ENCODE results near the gene SHISA8. TPM values are rescaled to one million over a fixed set of nuclear protein-coding genes. Genes with fewer than 3 reads are reported as not detected.

Gene SHISA8
- total RNA-seq, 4 donors from 2014 or later, result not detected

GRCh38 chr22:41908411-41909309 is 6.2 kb downstream of the SHISA8 start:
- 80% methylated on average over 2 of the region's 14 CpGs; no CpG with 5 or more reads in 1 of the 2 donors for WGBS, 2 donors (ENCODE audit: low coverage in 1 of 2)
- TF ChIP-seq POLR2AphosphoS5 (IDR thresholded peaks at IDR 0.05) (no peak), POLR2A (IDR thresholded peaks at IDR 0.05) (no peak), CTCF (IDR thresholded peaks at IDR 0.05) (no peak)
- peaks cover 0 to 42% of the 10 kb centered on the region in 2 donors for H3K36me3 ChIP-seq
- H3K27me3 ChIP-seq, result peaks cover 52% of the 10 kb centered on the region
- no peak for ATAC-seq
- no peaks in the 10 kb centered on the region for H3K9me3 ChIP-seq
- peaks cover 0 to 32% (median 17%) of the 10 kb centered on the region in 3 donors for H3K4me1 ChIP-seq
- H3K27ac ChIP-seq, result no peak overlapping the region
- no peak overlapping the region for H3K4me3 ChIP-seq

- H3K36me3 ChIP-seq, result peaks cover 0 to 51% of the 10 kb centered on the region in 2 donors
- 90% methylated on average over 2 of the region's 10 CpGs; no CpG with 5 or more reads in 1 of the 2 donors for WGBS, 2 donors (ENCODE audit: low coverage in 1 of 2)
- peaks cover 0 to 31% (median 17%) of the 10 kb centered on the region in 3 donors for H3K4me1 ChIP-seq
- H3K9me3 ChIP-seq, result no peaks in the 10 kb centered on the region
- peaks cover 42% of the 10 kb centered on the region for H3K27me3 ChIP-seq
- no peak overlapping the region for H3K27ac ChIP-seq
- no peak for ATAC-seq
- no peak overlapping the region for H3K4me3 ChIP-seq
- TF ChIP-seq EP300 (IDR thresholded peaks at IDR 0.05) (no peak), POLR2AphosphoS5 (IDR thresholded peaks at IDR 0.05) (no peak), CTCF (IDR thresholded peaks at IDR 0.05) (no peak), POLR2A (IDR thresholded peaks at IDR 0.05) (no peak)
Measured at GRCh38 chr22:41907436-41908401, 7.2 kb downstream of the SHISA8 start.

GRCh38 chr22:41906822-41907221 is 8.1 kb downstream of the SHISA8 start:
- no peaks in the 10 kb centered on the region for H3K9me3 ChIP-seq
- TF ChIP-seq POLR2A (IDR thresholded peaks at IDR 0.05) (no peak), POLR2AphosphoS5 (IDR thresholded peaks at IDR 0.05) (no peak), CTCF (IDR thresholded peaks at IDR 0.05) (no peak), EP300 (IDR thresholded peaks at IDR 0.05) (no peak)
- no peak for ATAC-seq
- peaks cover 0 to 60% of the 10 kb centered on the region in 2 donors for H3K36me3 ChIP-seq
- peaks cover 33% of the 10 kb centered on the region for H3K27me3 ChIP-seq
- no peak overlapping the region for H3K27ac ChIP-seq
- no peak overlapping the region for H3K4me3 ChIP-seq
- peaks cover 0 to 31% (median 17%) of the 10 kb centered on the region in 3 donors for H3K4me1 ChIP-seq
- WGBS, 2 donors (ENCODE audit: low coverage in 1 of 2), result 80 to 100% methylated on average over 1 to 2 of the region's 5 CpGs

GRCh38 chr22:41905411-41906202 is 9.3 kb downstream of the SHISA8 start:
- no peak for ATAC-seq
- H3K27ac ChIP-seq, result no peak overlapping the region
- H3K4me3 ChIP-seq, result no peak overlapping the region
- H3K9me3 ChIP-seq, result no peaks in the 10 kb centered on the region
- peaks cover 0 to 20% (median 9%) of the 10 kb centered on the region in 3 donors for H3K4me1 ChIP-seq
- peaks cover 0 to 72% of the 10 kb centered on the region in 2 donors for H3K36me3 ChIP-seq
- peaks cover 21% of the 10 kb centered on the region for H3K27me3 ChIP-seq
- WGBS, 2 donors (ENCODE audit: low coverage in 1 of 2), result 94% methylated on average over 7 of the region's 23 CpGs; no CpG with 5 or more reads in 1 of the 2 donors
- no peak for TF ChIP-seq CTCF (IDR thresholded peaks at IDR 0.05)
- TF ChIP-seq POLR2A (IDR thresholded peaks at IDR 0.05), result no peak
- TF ChIP-seq EP300 (IDR thresholded peaks at IDR 0.05), result no peak
- TF ChIP-seq POLR2AphosphoS5 (IDR thresholded peaks at IDR 0.05), result no peak

Data from gastroesophageal sphincter (tissue), 4 donors.